Measurements from ENCODE around the gene SULT2A1. TPM values are rescaled to one million over a fixed set of nuclear protein-coding genes. Genes with fewer than 3 reads are reported as not detected.

The SULT2A1 gene, protein sequence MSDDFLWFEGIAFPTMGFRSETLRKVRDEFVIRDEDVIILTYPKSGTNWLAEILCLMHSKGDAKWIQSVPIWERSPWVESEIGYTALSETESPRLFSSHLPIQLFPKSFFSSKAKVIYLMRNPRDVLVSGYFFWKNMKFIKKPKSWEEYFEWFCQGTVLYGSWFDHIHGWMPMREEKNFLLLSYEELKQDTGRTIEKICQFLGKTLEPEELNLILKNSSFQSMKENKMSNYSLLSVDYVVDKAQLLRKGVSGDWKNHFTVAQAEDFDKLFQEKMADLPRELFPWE
- polyA plus RNA-seq (2012; ENCODE audit: insufficient read length, low read depth), result not detected

- TF ChIP-seq POLR2AphosphoS5 (IDR thresholded peaks at IDR 0.05; ENCODE audit: low read depth, low read length) (no peak), SIN3A (IDR thresholded peaks at IDR 0.05; ENCODE audit: borderline replicate concordance, insufficient read depth, low read length) (no peak), TAF1 (IDR thresholded peaks at IDR 0.05; ENCODE audit: borderline replicate concordance, insufficient read depth, low read length) (no peak), FOXP2 (optimal IDR thresholded peaks at IDR 0.05; ENCODE audit: borderline replicate concordance, extremely low read depth, extremely low read length, insufficient read depth) (no peak)
- TF ChIP-seq, protein P1, sequence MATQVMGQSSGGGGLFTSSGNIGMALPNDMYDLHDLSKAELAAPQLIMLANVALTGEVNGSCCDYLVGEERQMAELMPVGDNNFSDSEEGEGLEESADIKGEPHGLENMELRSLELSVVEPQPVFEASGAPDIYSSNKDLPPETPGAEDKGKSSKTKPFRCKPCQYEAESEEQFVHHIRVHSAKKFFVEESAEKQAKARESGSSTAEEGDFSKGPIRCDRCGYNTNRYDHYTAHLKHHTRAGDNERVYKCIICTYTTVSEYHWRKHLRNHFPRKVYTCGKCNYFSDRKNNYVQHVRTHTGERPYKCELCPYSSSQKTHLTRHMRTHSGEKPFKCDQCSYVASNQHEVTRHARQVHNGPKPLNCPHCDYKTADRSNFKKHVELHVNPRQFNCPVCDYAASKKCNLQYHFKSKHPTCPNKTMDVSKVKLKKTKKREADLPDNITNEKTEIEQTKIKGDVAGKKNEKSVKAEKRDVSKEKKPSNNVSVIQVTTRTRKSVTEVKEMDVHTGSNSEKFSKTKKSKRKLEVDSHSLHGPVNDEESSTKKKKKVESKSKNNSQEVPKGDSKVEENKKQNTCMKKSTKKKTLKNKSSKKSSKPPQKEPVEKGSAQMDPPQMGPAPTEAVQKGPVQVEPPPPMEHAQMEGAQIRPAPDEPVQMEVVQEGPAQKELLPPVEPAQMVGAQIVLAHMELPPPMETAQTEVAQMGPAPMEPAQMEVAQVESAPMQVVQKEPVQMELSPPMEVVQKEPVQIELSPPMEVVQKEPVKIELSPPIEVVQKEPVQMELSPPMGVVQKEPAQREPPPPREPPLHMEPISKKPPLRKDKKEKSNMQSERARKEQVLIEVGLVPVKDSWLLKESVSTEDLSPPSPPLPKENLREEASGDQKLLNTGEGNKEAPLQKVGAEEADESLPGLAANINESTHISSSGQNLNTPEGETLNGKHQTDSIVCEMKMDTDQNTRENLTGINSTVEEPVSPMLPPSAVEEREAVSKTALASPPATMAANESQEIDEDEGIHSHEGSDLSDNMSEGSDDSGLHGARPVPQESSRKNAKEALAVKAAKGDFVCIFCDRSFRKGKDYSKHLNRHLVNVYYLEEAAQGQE (IDR thresholded peaks at IDR 0.05; ENCODE audit: insufficient read depth in 1 of 2, low read depth in 2 of 2, low read length in 2 of 2), result no peak
These were observed at the start of gene SULT2A1 for GRCh38 chr19:47886010-47886559. SULT2A1 (minus strand) TSS chr19:47886315; CDS start chr19:47886257, 58 bp downstream.

DNA sequence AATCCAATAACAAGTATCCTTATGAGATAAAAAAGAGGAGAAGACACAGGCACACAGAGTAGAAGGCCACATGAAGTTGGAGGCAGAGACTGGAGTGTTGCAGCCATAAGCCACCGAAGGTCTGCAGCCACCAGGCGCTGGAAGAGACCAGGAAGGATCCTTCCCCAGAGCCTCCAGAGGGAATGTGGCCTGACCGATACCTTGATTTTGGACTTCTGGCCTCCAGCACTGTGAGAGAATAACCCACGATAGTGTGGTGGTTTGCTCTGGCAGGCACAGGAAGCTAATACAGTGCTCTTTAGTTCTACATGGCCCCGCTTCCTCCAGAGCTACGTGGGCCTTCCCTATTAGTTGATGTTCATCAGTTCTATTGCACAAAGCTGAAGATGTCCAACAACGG, 15.3 kb upstream of the SULT2A1 start:
- no peak for TF ChIP-seq POLR2AphosphoS5 (IDR thresholded peaks at IDR 0.05; ENCODE audit: low read depth, low read length)
- no peak for TF ChIP-seq TAF1 (IDR thresholded peaks at IDR 0.05; ENCODE audit: borderline replicate concordance, insufficient read depth, low read length)
- TF ChIP-seq, protein P1 (IDR thresholded peaks at IDR 0.05; ENCODE audit: insufficient read depth in 1 of 2, low read depth in 2 of 2, low read length in 2 of 2), result no peak
- no peak for TF ChIP-seq SIN3A (IDR thresholded peaks at IDR 0.05; ENCODE audit: borderline replicate concordance, insufficient read depth, low read length)
- TF ChIP-seq FOXP2 (optimal IDR thresholded peaks at IDR 0.05; ENCODE audit: borderline replicate concordance, extremely low read depth, extremely low read length, insufficient read depth), result no peak

DNA sequence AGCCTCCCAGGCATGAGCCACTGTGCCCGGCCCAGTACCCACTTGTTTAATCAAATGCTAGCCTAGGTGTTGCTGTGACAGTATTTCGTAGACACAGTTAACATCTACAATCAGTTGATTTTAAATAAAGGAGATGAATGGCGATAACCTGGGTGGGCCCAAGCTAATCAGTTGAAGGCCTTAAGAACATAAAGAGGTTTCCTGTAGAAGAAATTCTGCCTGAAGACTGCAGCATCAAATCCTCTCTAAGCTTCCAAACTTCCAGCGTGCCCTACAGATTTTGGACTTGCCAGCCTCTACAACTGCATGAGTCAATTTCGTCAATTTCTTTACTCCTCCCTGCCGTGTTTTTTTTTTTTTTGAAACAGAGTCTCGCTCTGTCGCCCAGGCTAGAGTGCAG, 13.2 kb upstream of the SULT2A1 start:
- TF ChIP-seq SIN3A (IDR thresholded peaks at IDR 0.05; ENCODE audit: borderline replicate concordance, insufficient read depth, low read length) (no peak), POLR2AphosphoS5 (IDR thresholded peaks at IDR 0.05; ENCODE audit: low read depth, low read length) (no peak), TAF1 (IDR thresholded peaks at IDR 0.05; ENCODE audit: borderline replicate concordance, insufficient read depth, low read length) (no peak), FOXP2 (optimal IDR thresholded peaks at IDR 0.05; ENCODE audit: borderline replicate concordance, extremely low read depth, extremely low read length, insufficient read depth) (no peak)
- TF ChIP-seq, protein P1 (IDR thresholded peaks at IDR 0.05; ENCODE audit: insufficient read depth in 1 of 2, low read depth in 2 of 2, low read length in 2 of 2), result no peak

- TF ChIP-seq TAF1 (IDR thresholded peaks at IDR 0.05; ENCODE audit: borderline replicate concordance, insufficient read depth, low read length) (no peak), POLR2AphosphoS5 (IDR thresholded peaks at IDR 0.05; ENCODE audit: low read depth, low read length) (no peak), SIN3A (IDR thresholded peaks at IDR 0.05; ENCODE audit: borderline replicate concordance, insufficient read depth, low read length) (no peak), FOXP2 (optimal IDR thresholded peaks at IDR 0.05; ENCODE audit: borderline replicate concordance, extremely low read depth, extremely low read length, insufficient read depth) (no peak)
- TF ChIP-seq, protein P1 (IDR thresholded peaks at IDR 0.05; ENCODE audit: insufficient read depth in 1 of 2, low read depth in 2 of 2, low read length in 2 of 2), result no peak
These were observed 11.7 kb upstream of the SULT2A1 start for GRCh38 chr19:47897861-47898260.

Data from PFSK-1 (cell line).